GM19193 (cell line): Measurements from ENCODE around the gene HMGCR.
A peak's percentile ranks its signal among the peaks of the same experiment; 100 is the strongest.

Experiments used
- POLR2A ChIP-seq: IDR thresholded peaks from 4 replicates; pipeline ENCODE4 v1.6.1; 2011; ENCODE audit not compliant: insufficient read depth, insufficient read length; ENCODE audit errors: extremely low read depth

Gene HMGCR

DNA sequence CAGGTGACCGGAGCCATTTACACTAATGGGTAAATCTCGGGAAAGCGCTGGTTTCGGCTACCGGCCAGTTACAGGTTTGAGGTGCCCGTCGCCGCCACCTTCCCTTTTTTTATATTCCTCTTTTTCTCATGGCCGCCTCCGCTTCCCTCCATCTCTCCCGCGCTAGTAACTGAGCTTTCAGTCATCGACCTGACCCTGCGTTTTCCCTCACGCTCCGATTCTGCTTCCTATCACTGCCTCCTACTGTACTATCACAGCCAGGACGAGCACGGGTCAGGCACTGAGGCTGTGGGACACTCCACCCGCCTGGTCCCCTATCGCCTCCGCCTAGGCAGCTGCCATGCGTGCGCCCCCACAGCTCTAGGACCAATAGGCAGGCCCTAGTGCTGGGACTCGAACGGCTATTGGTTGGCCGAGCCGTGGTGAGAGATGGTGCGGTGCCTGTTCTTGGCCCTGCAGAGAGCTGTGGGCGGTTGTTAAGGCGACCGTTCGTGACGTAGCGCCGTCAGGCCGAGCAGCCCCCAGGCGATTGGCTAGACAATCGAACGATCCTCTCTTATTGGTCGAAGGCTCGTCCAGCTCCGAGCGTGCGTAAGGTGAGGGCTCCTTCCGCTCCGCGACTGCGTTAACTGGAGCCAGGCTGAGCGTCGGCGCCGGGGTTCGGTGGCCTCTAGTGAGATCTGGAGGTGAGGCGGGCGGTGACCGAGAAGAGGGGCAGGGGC, at the start of gene HMGCR:
Gene HMGCR (plus strand): TSS at position 606 of the 722 bp plus-strand sequence. CDS start 5,386 bp downstream, outside the sequence.
- TF ChIP-seq POLR2A = peak; percentile 97

DNA sequence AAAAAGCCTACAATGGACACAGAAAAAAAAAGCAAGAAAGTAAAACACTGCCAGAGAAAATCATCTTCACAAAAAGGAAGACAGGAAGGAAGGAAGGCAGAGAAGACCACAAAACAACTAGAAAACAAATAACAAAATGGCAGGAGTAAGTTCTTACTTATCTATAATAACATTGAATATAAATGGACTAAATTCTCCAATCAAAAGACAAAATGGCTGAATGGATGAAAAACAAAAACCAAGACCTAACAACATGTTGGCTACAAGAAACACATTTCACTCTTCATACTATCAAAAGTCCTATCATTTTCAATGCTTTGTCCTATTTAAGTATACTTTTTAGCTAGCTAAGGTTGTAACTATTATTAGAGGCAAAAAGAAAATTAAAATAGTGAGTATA, 36.9 kb upstream of the HMGCR start:
- no peak for TF ChIP-seq POLR2A

- TF ChIP-seq POLR2A = no peak
Observed at GRCh38 chr5:75303419-75303818, 33.6 kb upstream of the HMGCR start.

GRCh38 chr5:75306746-75307145, 30.3 kb upstream of the HMGCR start:
- no peak for TF ChIP-seq POLR2A

GRCh38 chr5:75310212-75310611, 26.8 kb upstream of the HMGCR start:
- no peak for TF ChIP-seq POLR2A

DNA sequence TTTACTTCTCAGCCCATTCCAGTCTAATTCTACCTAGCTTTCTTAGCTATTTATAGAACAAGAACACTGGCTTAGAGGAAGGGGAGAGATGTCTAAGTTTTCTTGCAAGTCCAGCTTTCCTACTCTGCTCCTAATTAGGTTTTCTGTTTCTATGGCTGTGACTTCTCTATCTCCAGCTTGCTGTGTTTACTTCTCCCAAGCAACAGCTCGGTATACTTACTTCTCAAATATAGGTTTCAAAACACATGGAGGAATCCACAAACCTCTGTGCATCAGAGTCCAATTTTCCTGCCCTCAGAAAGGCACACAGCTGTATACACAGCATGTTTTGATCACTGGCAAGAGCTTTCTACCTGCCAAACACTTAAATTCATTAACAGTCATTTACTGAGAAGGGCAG, 17.4 kb upstream of the HMGCR start:
- TF ChIP-seq POLR2A = no peak

DNA sequence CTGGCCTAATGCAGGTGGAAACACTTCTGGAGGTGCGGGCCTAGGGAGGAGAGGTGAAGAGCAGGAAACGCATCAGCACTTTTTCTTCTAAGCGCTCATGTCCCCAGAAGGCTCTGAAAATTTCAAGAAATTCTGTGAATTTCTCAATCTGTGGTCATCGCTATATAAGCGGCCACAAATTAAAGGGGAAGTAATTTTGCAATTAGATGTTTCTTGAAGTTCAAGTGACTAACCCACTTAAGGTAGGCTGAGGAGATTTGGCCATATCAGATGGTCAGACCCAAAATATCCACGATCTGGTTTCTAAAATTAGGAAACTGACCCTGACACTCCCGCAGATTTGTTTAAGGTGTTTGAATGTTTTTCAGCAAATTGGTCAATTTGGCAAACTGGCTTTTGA, 16.6 kb upstream of the HMGCR start:
- TF ChIP-seq POLR2A = no peak

GRCh38 chr5:75322066-75322465, 15.0 kb upstream of the HMGCR start:
- no peak for TF ChIP-seq POLR2A

GRCh38 chr5:75324791-75325190, 12.2 kb upstream of the HMGCR start:
- TF ChIP-seq POLR2A = no peak

- TF ChIP-seq POLR2A = no peak
Observed at GRCh38 chr5:75325242-75325641, 11.8 kb upstream of the HMGCR start.

GRCh38 chr5:75330404-75330803, 6.6 kb upstream of the HMGCR start:
- TF ChIP-seq POLR2A = no peak

- TF ChIP-seq POLR2A = no peak
Observed at GRCh38 chr5:75331095-75332090, 5.6 kb upstream of the HMGCR start.

DNA sequence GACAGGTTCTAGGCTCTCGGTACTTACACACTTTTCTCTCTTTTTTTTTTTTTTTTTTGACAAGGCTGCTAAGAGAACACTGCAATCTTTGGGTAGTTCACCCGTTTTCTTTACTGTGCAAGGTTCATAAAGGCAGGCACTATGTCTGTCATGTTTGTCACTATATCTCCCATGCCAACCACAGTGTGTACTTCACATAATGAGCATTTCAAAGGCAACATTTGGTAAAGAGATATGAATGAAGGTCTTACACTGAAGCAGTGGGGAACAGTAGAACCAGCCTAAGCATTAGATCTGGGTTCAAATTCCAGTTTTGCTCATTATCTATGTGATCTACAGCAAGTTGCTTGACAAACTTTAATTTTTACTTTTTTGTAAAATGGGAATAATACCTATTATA, 1.5 kb upstream of the HMGCR start:
- TF ChIP-seq POLR2A = no peak

GRCh38 chr5:75335952-75336614, 937 bp upstream of the HMGCR start:
- no peak for TF ChIP-seq POLR2A

- TF ChIP-seq POLR2A = no peak
Observed at GRCh38 chr5:75337366-75338021, 474 bp downstream of the HMGCR start.
